LHCN-M2 (cell line): ENCODE results near the gene SCYL3. TPM values are rescaled to one million over a fixed set of nuclear protein-coding genes. Genes with fewer than 3 reads are reported as not detected.
"Not testable (repeated sequence)": the region's sequence is repeated elsewhere in the genome, so short reads cannot be mapped to it uniquely, and the experiment has no call there.

Experiments used
- DNase-seq: peaks from one replicate; pipeline ENCODE4 v3.0.0-alpha.2; 2012; ENCODE audit warnings: low read depth
- total RNA-seq: library from RNA; depleted of rRNA; stranded (reverse); fragments of >200 nt; gene quantifications from 2 replicates; pipeline ENCODE4 v1.2.3, GENCODE V29; 2014

Gene SCYL3
- total RNA-seq, 1 experiment from 2014 or later, result 4.8 TPM

DNA sequence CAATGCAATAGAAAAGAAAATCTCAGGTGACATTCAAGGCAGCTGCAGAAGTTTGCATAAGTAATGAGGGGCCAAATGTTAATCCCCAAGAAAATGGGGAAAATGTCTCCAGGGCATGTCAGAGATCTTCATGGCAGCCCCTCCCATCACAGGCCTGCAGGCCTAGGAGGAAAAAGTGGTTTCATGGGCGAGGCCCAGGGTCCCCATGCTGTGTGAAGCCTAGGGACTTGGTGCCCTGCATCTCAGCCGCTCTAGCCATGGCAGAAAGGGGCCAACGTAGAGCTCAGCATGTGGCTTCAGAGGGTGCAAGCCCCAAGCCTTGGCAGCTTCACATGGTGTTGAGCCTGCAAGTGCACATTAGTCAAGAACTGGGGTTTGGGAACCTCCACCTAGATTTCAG lies 21.7 kb downstream of the SCYL3 start:
- not testable (repeated sequence) for DNase-seq

- DNase-seq, result no peak
Measured at GRCh38 chr1:169869426-169869825, 24.3 kb downstream of the SCYL3 start.

DNA sequence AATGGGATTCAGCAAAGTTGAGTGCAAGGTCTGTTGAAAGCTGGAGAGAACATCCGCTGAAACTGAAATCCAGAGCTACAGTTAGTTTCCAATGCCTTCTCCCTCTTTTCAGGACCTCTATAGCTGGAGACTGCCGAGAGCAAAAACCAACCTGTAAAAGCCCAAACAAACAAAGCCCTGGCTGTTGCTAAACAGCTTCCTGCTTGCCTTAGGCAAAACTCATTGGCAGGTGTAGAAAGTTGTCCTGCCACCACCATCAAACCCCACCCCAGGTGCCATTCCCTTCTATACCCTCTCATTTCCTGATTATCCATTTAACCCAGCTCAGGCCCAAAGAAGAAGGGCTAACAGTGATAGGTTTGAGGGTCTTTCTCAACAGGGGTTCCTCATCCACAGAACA lies 24.7 kb downstream of the SCYL3 start:
- DNase-seq, result no peak

- DNase-seq, result no peak
Measured at GRCh38 chr1:169867012-169867675, 26.6 kb downstream of the SCYL3 start.

DNA sequence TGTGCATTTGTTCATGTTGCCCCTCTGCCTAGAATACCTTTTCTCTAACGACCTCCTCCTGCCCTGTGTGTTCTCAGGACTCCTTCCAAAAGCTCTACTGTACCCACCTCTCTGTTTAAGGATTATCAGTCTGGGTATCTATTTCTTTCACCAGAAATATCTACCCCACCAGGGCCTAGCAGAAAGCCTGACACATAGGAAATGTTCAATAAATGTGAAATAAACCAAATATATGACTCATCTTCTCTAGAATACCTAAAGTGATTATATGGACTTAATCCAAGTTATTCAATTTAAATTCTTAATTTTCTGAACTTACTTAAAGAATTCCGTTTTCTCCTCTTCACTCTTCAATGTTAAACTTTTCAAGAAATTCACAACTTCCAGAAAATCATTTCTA lies 27.1 kb downstream of the SCYL3 start:
- no peak for DNase-seq

DNA sequence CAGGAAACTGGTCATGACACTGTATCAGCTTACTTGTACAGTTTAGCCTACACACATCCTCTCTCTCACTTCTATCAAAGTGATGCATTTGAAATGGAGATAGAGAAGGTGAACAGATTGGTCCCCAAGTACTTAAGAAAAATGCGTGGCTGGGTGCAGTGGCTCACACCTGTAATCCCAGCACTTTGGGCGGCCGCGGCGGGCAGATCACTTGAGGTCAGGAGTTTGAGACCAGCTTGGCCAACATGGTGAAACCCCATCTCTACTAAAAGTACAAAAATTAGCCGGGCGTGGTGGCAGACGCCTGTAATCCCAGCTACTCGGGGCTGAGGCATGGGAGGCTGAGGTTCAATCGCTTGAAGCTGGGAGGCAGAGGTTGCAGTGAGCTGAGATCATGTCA lies 29.2 kb downstream of the SCYL3 start:
- not testable (repeated sequence) for DNase-seq

DNA sequence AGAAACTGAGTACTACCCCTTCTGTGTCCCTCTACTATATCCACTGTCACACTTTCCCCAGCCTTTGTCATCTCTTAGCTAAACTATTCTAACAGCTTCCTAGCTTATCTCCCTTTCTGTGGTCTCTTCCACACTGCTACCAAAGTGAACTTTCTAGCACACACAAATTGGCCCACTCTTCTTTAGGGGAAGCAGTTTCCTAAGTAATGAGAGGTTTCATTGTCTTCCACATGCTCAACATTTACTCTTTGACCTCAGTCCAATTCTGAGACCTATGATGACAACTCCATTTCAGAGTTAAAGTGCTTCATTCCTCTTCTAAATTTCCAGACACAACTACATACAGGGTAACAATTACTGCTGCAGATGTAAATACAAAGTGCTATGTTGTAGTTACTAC lies 32.9 kb downstream of the SCYL3 start:
- DNase-seq, result no peak

GRCh38 chr1:169860187-169860586 lies 33.5 kb downstream of the SCYL3 start:
- no peak for DNase-seq

GRCh38 chr1:169859001-169859400 lies 34.7 kb downstream of the SCYL3 start:
- no peak for DNase-seq

GRCh38 chr1:169858467-169858866 lies 35.2 kb downstream of the SCYL3 start:
- peak; percentile 41 for DNase-seq

GRCh38 chr1:169853341-169853740 lies 40.4 kb downstream of the SCYL3 start:
- no peak for DNase-seq

DNA sequence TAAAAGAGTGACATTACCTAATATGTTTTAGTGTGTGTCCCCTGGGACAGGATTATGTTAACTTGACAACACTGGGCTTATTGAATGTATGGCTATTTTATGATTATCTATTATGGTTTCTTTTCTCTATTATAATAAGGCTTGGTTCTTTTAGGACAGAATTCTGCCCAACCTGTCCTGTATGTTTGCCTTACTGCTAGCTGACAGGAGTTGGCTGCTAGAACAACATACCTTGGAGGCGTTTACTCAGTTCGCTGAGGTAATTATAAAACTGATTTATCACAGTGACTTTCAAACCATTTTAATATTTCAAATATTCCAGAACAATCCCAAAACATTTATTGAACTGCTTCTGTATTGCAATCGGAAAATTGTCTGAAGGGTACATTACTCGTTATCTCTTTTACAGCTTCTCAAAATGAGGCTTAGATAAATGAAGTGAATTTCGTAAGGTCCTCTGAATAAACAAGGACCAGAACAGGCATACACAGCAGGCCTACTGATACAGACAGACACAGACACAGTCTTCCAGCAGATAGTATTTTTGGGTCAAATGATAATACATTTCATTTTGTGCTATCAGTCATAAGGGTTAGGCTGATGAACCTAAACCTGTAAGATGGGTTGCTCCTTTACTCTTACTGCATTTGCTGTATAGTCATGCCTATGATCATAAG lies 44.2 kb downstream of the SCYL3 start:
- DNase-seq, result no peak

GRCh38 chr1:169848456-169848855 lies 45.2 kb downstream of the SCYL3 start:
- DNase-seq, result no peak

- DNase-seq, result no peak
Measured at GRCh38 chr1:169844941-169845608, 48.6 kb downstream of the SCYL3 start.

DNA sequence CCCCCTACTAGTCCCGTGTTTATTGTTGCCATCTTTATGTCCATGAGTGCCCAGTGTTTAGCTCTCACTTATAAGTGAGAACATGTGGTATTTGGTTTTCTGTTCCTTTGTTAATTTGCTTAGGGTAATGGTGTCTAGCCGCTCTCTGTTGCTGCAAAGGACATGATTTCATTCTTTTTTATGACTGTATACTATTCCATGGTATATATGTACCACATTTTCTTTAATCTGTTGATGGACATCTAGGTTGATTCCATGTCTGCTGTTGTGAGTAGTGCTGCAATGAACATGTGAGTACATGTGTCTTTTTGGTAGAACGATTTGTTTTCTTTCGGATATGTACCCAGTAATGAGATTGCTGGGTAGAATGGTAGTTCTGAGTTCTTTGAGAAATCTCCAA lies 54.8 kb downstream of the SCYL3 start:
- DNase-seq, result no peak

GRCh38 chr1:169836198-169836597 lies 57.5 kb downstream of the SCYL3 start:
- no peak for DNase-seq

DNA sequence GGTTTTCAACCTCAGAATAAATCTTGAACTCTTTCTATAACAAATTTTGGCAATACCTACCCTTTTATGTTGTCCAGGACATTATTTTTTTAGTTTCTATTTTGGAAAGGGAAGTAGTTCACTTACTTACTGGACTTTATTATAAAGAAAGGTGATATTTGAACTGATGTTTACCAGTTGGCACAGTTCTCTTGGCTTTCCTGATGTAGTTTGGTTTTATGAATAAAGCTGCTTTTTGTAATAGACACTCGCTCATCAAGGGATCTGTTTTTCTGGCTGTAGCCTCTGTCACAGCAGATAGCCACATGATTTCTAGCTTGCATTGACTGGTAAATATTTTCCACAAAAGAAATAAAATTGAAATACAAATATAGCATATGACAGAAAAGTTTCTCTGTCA lies 58.0 kb downstream of the SCYL3 start:
- no peak for DNase-seq

- no peak for DNase-seq
Measured at GRCh38 chr1:169834869-169835268, 58.8 kb downstream of the SCYL3 start.

GRCh38 chr1:169833179-169833901 lies 60.4 kb downstream of the SCYL3 start:
- DNase-seq, result no peak

GRCh38 chr1:169829671-169830070 lies 64.0 kb downstream of the SCYL3 start:
- no peak for DNase-seq

GRCh38 chr1:169824153-169824552 lies 69.5 kb downstream of the SCYL3 start:
- no peak for DNase-seq

DNA sequence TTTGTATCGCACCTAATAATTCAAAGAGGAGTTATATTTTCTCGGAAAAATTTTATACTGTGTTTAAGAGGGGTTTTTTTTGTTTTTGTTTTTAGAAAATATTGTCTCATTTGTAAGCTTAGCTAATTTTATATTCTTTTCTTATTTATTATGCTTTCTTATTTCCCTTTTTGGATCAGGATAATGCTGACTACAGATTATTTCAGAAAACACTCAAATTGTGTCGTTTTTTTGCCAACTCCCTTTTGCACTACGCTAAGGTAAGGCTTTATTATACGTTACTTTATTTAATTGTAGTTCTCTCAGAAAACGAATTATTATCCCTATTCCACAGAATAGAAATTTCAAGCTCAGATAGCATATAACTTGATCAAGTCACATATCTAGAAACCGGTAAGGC lies 72.2 kb downstream of the SCYL3 start:
- no peak for DNase-seq
